H1 (cell line): Measurements from ENCODE around the gene DMBX1. TPM values are rescaled to one million over a fixed set of nuclear protein-coding genes. Genes with fewer than 3 reads are reported as not detected.

ENCODE experiments used
- CTCF ChIA-PET: fragments of 300-600 bp; sonication (Branson Sonifier 250); formaldehyde crosslinking; loops from one replicate; lab custom pipeline; 2021; ENCODE audit not compliant: partially characterized antibody; lab: Charles Lee
- POLR2A ChIA-PET: fragments of 300-600 bp; sonication (Branson Sonifier 250); formaldehyde crosslinking; loops from one replicate; lab custom pipeline; 2021; ENCODE audit warnings: inconsistent platforms; ENCODE audit not compliant: partially characterized antibody; lab: Charles Lee
- DNase-seq, 2 experiments: peaks; one replicate each; pipeline versions ENCODE4 v3.0.0 to v3.0.0-alpha.2; 2010 to 2022; ENCODE audit warnings: low spot score in 2 of 2, low read depth in 1 of 2, mixed read lengths in 1 of 2
- FAIRE-seq: peaks from 2 replicates; lab custom pipeline; 2011; peaks lifted over from hg19 to GRCh38; lab: Jason Lieb, UNC
- H2AFZ ChIP-seq: 2 replicates; pipeline ENCODE4 v1.8.1; 2012; ENCODE audit warnings: low read length, inconsistent platforms
- H2AK5ac ChIP-seq: 2 replicates; pipeline ENCODE4 v1.6.1; 2013; ENCODE audit warnings: low read depth, low read length
- H2BK120ac ChIP-seq: replicated peaks from 2 replicates; pipeline ENCODE3; 2013; ENCODE audit warnings: low read depth, low read length, inconsistent platforms
- H2BK12ac ChIP-seq: 2 replicates; pipeline ENCODE4 v1.6.1; 2013; ENCODE audit warnings: low read depth, low read length
- H2BK15ac ChIP-seq: 2 replicates; pipeline ENCODE4 v1.6.1; 2013; ENCODE audit warnings: low read length
- H2BK20ac ChIP-seq: 2 replicates; pipeline ENCODE4 v1.6.1; 2013; ENCODE audit warnings: low read length
- H2BK5ac ChIP-seq: 2 replicates; pipeline ENCODE4 v1.6.1; 2013; ENCODE audit warnings: low read depth, low read length
- H3K14ac ChIP-seq: 2 replicates; pipeline ENCODE4 v1.6.1; 2013; ENCODE audit warnings: inconsistent platforms; ENCODE audit not compliant: insufficient read length
- H3K18ac ChIP-seq: 2 replicates; pipeline ENCODE4 v1.6.1; 2013; ENCODE audit warnings: low read length; ENCODE audit errors: extremely low read depth
- H3K23ac ChIP-seq: 2 replicates; pipeline ENCODE4 v1.6.1; 2013; ENCODE audit warnings: inconsistent platforms; ENCODE audit not compliant: insufficient read length
- H3K23me2 ChIP-seq: 2 replicates; pipeline ENCODE4 v1.6.1; 2013; ENCODE audit warnings: low read depth, low read length
- H3K27ac ChIP-seq: 2 replicates; pipeline ENCODE4 v1.6.1; 2011; ENCODE audit warnings: low read depth, low read length, inconsistent platforms
- H3K27me3 ChIP-seq, 4 experiments: replicated peaks in 1 of 4; 1 replicate in 1 of 4; 2 replicates in 3 of 4; pipeline versions ENCODE4 v1.6.1 to v1.8.1; 2011 to 2013; ENCODE audit warnings: low read length in 3 of 4, mild to moderate bottlenecking in 3 of 4, inconsistent platforms in 2 of 4, mixed read lengths in 2 of 4, moderate library complexity in 1 of 4; ENCODE audit not compliant: control insufficient read depth in 3 of 4, insufficient read depth in 3 of 4; ENCODE audit errors: extremely low read depth in 1 of 4
- H3K36me3 ChIP-seq, 4 experiments: 2 replicates each; pipeline versions ENCODE4 v1.6.1 to v1.8.1; 2011 to 2013; ENCODE audit warnings: mild to moderate bottlenecking in 4 of 4, low read length in 3 of 4, moderate library complexity in 2 of 4, control low read depth in 1 of 4, inconsistent platforms in 1 of 4; ENCODE audit not compliant: insufficient read depth in 4 of 4, control insufficient read depth in 2 of 4
- H3K4ac ChIP-seq: replicated peaks from 2 replicates; pipeline ENCODE3; 2013; ENCODE audit warnings: low read length, low read depth, mixed read lengths, inconsistent platforms; ENCODE audit not compliant: insufficient read length
- H3K4me1 ChIP-seq, 4 experiments: replicated peaks in 1 of 4; 1 replicate in 1 of 4; 2 replicates in 3 of 4; pipeline versions ENCODE4 v1.6.1 to v1.8.1; 2011 to 2013; ENCODE audit warnings: low read length in 3 of 4, inconsistent platforms in 2 of 4, mixed read lengths in 1 of 4; ENCODE audit not compliant: insufficient read depth in 4 of 4, control insufficient read depth in 3 of 4
- H3K4me2 ChIP-seq, 2 experiments: 2 replicates each; pipeline versions ENCODE4 v1.6.1 to v1.8.1; 2011 to 2013; ENCODE audit warnings: low read depth in 2 of 2, low read length in 2 of 2, control low read depth in 1 of 2, inconsistent platforms in 1 of 2, mild to moderate bottlenecking in 1 of 2; ENCODE audit not compliant: insufficient read depth in 1 of 2
- H3K4me3 ChIP-seq, 4 experiments: fragments of 200-600, 300-600 bp in 1 of 4; sonication (generic), shearing (Covaris generic), sonication (Bioruptor Twin) in 1 of 4; 2 replicates each; pipeline versions ENCODE4 v1.5.1 to v1.8.1; 2011 to 2016; ENCODE audit warnings: low read length in 4 of 4, low read depth in 3 of 4, control low read depth in 2 of 4, inconsistent platforms in 2 of 4, mild to moderate bottlenecking in 2 of 4, mixed read lengths in 1 of 4, moderate library complexity in 1 of 4; ENCODE audit not compliant: insufficient read depth in 2 of 4; ENCODE audit errors: extremely low read depth in 1 of 4
- H3K56ac ChIP-seq: replicated peaks from 2 replicates; pipeline ENCODE3; 2013; ENCODE audit warnings: low read depth, mild to moderate bottlenecking, mixed read lengths, low read length, inconsistent platforms; ENCODE audit not compliant: insufficient read length
- H3K79me1 ChIP-seq: 2 replicates; pipeline ENCODE4 v1.6.1; 2013; ENCODE audit warnings: low read depth, low read length, control low read depth
- H3K79me2 ChIP-seq, 2 experiments: 2 replicates each; pipeline versions ENCODE4 v1.6.1 to v1.8.1; 2012 to 2013; ENCODE audit warnings: low read length in 2 of 2, mild to moderate bottlenecking in 2 of 2, inconsistent platforms in 1 of 2; ENCODE audit not compliant: insufficient read depth in 2 of 2, control insufficient read depth in 1 of 2
- H3K9ac ChIP-seq, 4 experiments: replicated peaks in 1 of 4; 1 replicate in 1 of 4; 2 replicates in 3 of 4; pipeline versions ENCODE4 v1.6.1 to v1.8.1; 2011 to 2013; ENCODE audit warnings: low read depth in 3 of 4, low read length in 3 of 4, control low read depth in 2 of 4, mild to moderate bottlenecking in 2 of 4, moderate library complexity in 2 of 4, inconsistent platforms in 1 of 4; ENCODE audit errors: extremely low read depth in 1 of 4
- H3K9me3 ChIP-seq, 2 experiments: 2 replicates each; pipeline versions ENCODE4 v1.6.1 to v1.8.1; 2012 to 2013; ENCODE audit warnings: mild to moderate bottlenecking in 2 of 2, moderate library complexity in 2 of 2, control low read depth in 1 of 2, inconsistent platforms in 1 of 2, low read depth in 1 of 2, low read length in 1 of 2, mixed read lengths in 1 of 2; ENCODE audit not compliant: insufficient read depth in 2 of 2
- H4K20me1 ChIP-seq, 2 experiments: replicated peaks in 1 of 2; 2 replicates each; pipeline versions ENCODE3 to v1.8.1; 2011 to 2013; ENCODE audit warnings: inconsistent platforms in 2 of 2, low read length in 2 of 2, mild to moderate bottlenecking in 1 of 2; ENCODE audit not compliant: insufficient read depth in 2 of 2, control insufficient read depth in 1 of 2
- H4K5ac ChIP-seq: 2 replicates; pipeline ENCODE4 v1.6.1; 2013; ENCODE audit warnings: low read length, low read depth, mixed read lengths, inconsistent platforms; ENCODE audit not compliant: insufficient read length
- H4K8ac ChIP-seq: 2 replicates; pipeline ENCODE4 v1.8.0; 2013; ENCODE audit warnings: mild to moderate bottlenecking, moderate library complexity, low read length, inconsistent platforms; ENCODE audit not compliant: insufficient read depth; ENCODE audit errors: extremely low read depth
- H4K91ac ChIP-seq: replicated peaks from 2 replicates; pipeline ENCODE3; 2013; ENCODE audit warnings: low read length, mixed read lengths, inconsistent platforms; ENCODE audit not compliant: insufficient read length
- ATF3 ChIP-seq: IDR thresholded peaks from 2 replicates; pipeline ENCODE4 v1.6.1; 2011; ENCODE audit warnings: low read depth, mild to moderate bottlenecking, low read length; ENCODE audit not compliant: insufficient read depth
- CHD1 ChIP-seq: IDR thresholded peaks from 2 replicates; pipeline ENCODE4 v1.6.1; 2012; ENCODE audit warnings: low read depth, low read length, improper control_type of control experiment
- EZH2 ChIP-seq: fragments of 200-600 bp; sonication (generic); IDR thresholded peaks from 2 replicates; pipeline ENCODE4 v1.7.1; 2012; ENCODE audit warnings: low read depth, mild to moderate bottlenecking, moderate library complexity, low read length, inconsistent platforms; ENCODE audit not compliant: severe bottlenecking
- GABPA ChIP-seq: IDR thresholded peaks from 2 replicates; pipeline ENCODE4 v1.6.1; 2011; ENCODE audit warnings: mild to moderate bottlenecking, low read length, moderate library complexity, borderline replicate concordance; ENCODE audit not compliant: insufficient read depth
- JUND ChIP-seq: IDR thresholded peaks from 2 replicates; pipeline ENCODE4 v1.6.1; 2011; ENCODE audit warnings: mild to moderate bottlenecking, improper control_type of control experiment, low read length
- MAX ChIP-seq: IDR thresholded peaks from 2 replicates; pipeline ENCODE4 v1.6.1; 2012; ENCODE audit warnings: inconsistent platforms
- PHF8 ChIP-seq: fragments of 200-600 bp; sonication (generic); conservative IDR thresholded peaks from 2 replicates; pipeline ENCODE4 v1.7.1; 2012; ENCODE audit warnings: low read depth, mild to moderate bottlenecking, inconsistent platforms, low read length, moderate library complexity
- POU5F1 ChIP-seq: IDR thresholded peaks from 2 replicates; pipeline ENCODE4 v1.6.1; 2011; ENCODE audit warnings: low read depth, mild to moderate bottlenecking, low read length, moderate library complexity
- SP4 ChIP-seq: IDR thresholded peaks from 2 replicates; pipeline ENCODE4 v1.6.1; 2012; ENCODE audit warnings: low read length, inconsistent platforms
- SUZ12 ChIP-seq: fragments of 200-600 bp; sonication (generic); IDR thresholded peaks from 2 replicates; pipeline ENCODE4 v1.6.1; 2012; ENCODE audit warnings: mild to moderate bottlenecking, inconsistent platforms, low read length, moderate library complexity, mixed read lengths
- WGBS, 2 experiments: shearing (Covaris generic) in 1 of 2; methylation state at CpG; one replicate each; pipeline versions ENCODE4 v1.1.6 to v1.1.7; 2013 to 2015; ENCODE audit warnings: low lambda C conversion rate in 2 of 2, mixed read lengths in 2 of 2, inconsistent platforms in 1 of 2, low coverage in 1 of 2, missing lambda C conversion rate in 1 of 2; ENCODE audit not compliant: insufficient replicate concordance in 2 of 2, insufficient coverage in 1 of 2, insufficient read length in 1 of 2; ENCODE audit errors: extremely low coverage in 1 of 2, missing lambda C conversion rate in 1 of 2; 5-methylcytosine and 5-hydroxymethylcytosine counted together
- polyA plus RNA-seq, 7 experiments: library from polyadenylated mRNA; depleted of rRNA in 3 of 7; stranded (reverse) in 5 of 7; unstranded in 2 of 7; fragments of >200 nt in 5 of 7; fragments of 200-250 nt in 2 of 7; gene quantifications; 1 replicate in 5 of 7; 2 replicates in 1 of 7; 4 replicates in 1 of 7; pipeline versions ENCODE4 v1.2.1 to v1.2.3, GENCODE V29; 2011 to 2013; ENCODE audit warnings: missing spikeins in 2 of 7, mixed read lengths in 2 of 7
- total RNA-seq: library from RNA; stranded (reverse); fragmentation: NEBNext Ultra II Directional; extraction: Animal tissue kit (Norgen Biotek cat#: 25700); gene quantifications from 2 replicates; pipeline ENCODE4 v1.2.1, GENCODE V29; 2021

Gene DMBX1
- total and polyA plus RNA-seq, 2 of the 8 experiments (the other 6 are each of a cell fraction or from before 2014, with no cell fraction given): 0.23 to 0.30 TPM

GRCh38 chr1:46485564-46486431, 3.8 kb upstream of the DMBX1 start:
- Histone ChIP-seq H2BK120ac (no peak overlapping the region), H3K79me2 (no peaks in the 10 kb centered on the region), H2AFZ (no peak overlapping the region), H3K9me3 (no peaks in the 10 kb centered on the region), H2BK20ac (no peak overlapping the region), H2AK5ac (no peak overlapping the region), H3K4me1 (peaks cover 6 to 29% (median 20%) of the 10 kb centered on the region in 4 experiments), H3K4me3 (peak overlapping the region; percentile 20 to 55 (median 26); a peak in 7 of 8 replicates), H3K23ac (no peak overlapping the region), H3K18ac (peak overlapping the region; percentile 36; the same call in 1 of the 2 replicates), H3K23me2 (peaks cover 14% of the 10 kb centered on the region; the same call in 1 of the 2 replicates), H3K14ac (no peak overlapping the region), H4K5ac (no peak overlapping the region), H4K20me1 (peaks cover 0 to 16% of the 10 kb centered on the region in 2 experiments), H3K4ac (no peak overlapping the region), H4K91ac (no peak overlapping the region), H2BK12ac (no peak overlapping the region), H3K36me3 (no peaks in the 10 kb centered on the region), H3K9ac (no peak overlapping the region), H2BK5ac (no peak overlapping the region), H3K27ac (no peak overlapping the region), H4K8ac (no peak overlapping the region; the same call in 1 of the 2 replicates), H3K79me1 (no peaks in the 10 kb centered on the region), H2BK15ac (0 out of 2 replicates have a peak overlapping the region, but pooled peaks have one; percentile 88), H3K27me3 (peaks cover 66 to 100% (median 93%) of the 10 kb centered on the region in 4 experiments), H3K4me2 (peak overlapping the region; percentile 59 to 64), H3K56ac (no peak overlapping the region)
- POLR2A ChIA-PET: interaction anchor here (1.0 to 2.2 kb wide), 4 partner anchors 28 to 43 kb away, joined by 3 to 6 read pairs (median 3); no protein-coding TSS in a partner anchor
- DNase-seq: peak in 1 of 2 experiments; percentile 67
- CTCF ChIA-PET: interaction anchor here (1.0 to 35.6 kb wide), 15 partner anchors 9 to 118 kb away, joined by 4 to 1068 read pairs (median 10); partner anchors contain the start of genes KNCN and MKNK1
- no peak for FAIRE-seq
- 10% methylated on average over 23 of the region's 58 CpGs; no CpG with 5 or more reads in 1 of the 2 experiments for WGBS, 2 experiments
- TF ChIP-seq SUZ12 (peak; percentile 83), EZH2 (peak; percentile 57), JUND (no peak), POU5F1 (no peak), SP4 (no peak), MAX (peak; percentile 81), PHF8 (no peak), CHD1 (no peak), ATF3 (no peak), GABPA (no peak)
